ENCODE results near the gene REEP2.

REEP2 gene

DNA sequence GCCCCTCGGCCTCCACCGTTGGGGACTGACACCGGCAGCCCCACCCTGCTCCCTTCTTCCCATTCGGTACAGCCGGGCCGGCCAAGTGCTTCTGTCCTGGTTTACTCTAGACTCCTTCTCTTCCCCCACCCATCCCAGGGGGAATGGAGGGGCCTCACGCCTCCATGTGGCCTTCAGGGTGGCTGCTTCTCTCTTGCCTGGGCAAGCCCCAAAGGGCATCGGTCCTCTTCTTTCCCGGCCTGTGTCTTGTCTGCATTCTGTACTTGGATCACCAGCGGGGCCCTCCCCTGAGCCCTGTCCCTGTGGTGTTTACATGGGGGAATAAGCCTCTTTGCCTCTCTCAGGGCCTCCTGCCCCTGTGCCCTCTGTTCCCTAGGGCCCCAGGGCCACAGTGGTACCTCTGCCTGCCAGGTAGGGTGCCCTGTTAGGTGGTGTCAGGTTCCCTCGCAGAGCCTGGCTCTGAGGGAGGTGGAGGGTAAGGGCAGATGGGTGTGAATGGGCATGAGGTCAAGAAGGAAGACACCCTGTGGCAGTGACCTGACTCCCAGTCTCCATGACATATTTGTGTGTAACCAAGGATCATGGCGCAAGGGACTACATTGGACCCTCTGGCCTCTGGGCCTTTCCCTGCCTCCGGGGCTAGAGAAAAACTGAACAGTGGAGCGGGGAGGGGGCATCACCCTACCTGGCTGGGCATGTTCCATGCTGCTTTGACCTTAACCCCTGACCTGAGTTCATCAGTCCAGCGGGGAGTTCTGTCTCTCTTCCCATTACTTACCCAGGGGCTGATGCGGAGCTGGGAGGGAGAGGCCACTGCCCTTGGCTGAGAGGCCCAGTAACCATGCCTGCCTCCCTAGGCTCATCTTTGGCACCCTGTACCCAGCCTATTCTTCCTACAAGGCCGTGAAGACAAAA lies 1.6 kb downstream of the REEP2 start:
- no peak for TF ChIP-seq POLR2A (IDR thresholded peaks at IDR 0.05; ENCODE audit: low read depth, low read length)
- DNase-seq (ENCODE audit: insufficient read length, low spot score): no peak
- FAIRE-seq: no peak

DNA sequence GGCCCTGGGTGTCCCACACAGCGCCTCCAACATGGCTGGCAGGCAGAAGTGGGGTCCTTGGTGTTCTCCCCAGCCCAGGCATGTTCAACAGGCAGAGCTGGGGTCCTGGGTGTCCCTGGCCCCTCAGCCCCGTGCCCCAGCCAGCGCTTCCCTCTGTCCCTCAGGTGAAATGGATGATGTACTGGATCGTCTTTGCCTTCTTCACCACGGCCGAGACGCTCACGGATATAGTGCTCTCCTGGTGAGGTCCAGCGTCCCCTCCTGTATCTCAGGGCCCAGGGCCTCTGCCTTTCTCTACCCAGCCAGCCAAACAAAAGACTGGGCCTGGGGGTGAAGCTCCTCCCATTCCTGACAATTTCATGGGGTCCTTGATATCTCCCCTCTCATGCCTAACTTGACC lies 2.4 kb downstream of the REEP2 start:
- no peak for DNase-seq (ENCODE audit: insufficient read length, low spot score)
- TF ChIP-seq POLR2A (IDR thresholded peaks at IDR 0.05; ENCODE audit: low read depth, low read length): no peak
- FAIRE-seq: no peak

DNA sequence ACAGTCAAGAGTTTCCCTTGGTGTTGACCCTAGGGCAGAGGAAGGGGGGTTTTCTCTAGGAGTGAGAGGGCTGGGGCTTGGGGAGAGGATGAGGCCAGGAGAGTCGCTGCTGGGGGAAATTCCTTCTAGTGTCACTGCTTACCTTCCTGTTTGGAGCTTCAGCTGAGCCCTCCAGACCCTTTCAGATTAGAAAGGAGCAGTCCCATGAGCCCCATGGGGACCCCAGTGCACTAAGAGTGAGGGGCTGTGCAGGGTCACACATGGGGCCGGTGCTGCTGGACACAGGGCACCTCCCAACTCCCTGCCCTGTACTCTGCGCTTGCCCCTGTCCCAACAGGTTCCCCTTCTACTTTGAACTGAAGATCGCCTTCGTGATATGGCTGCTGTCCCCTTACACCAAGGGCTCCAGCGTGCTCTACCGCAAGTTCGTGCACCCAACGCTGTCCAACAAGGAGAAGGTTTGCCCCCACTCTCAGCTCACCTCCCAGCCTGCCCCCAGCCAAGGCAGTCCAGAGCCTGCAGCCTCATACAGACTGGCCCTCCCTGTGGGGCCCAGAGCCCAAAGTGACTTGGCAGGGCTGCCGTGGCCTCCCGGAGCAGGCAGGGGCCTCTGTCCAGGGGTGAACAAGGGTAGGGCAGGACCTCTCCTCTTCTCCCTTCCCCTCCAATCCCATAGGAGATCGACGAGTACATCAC lies 5.4 kb downstream of the REEP2 start:
- no peak for TF ChIP-seq POLR2A (IDR thresholded peaks at IDR 0.05; ENCODE audit: low read depth, low read length)
- DNase-seq (ENCODE audit: insufficient read length, low spot score) (no peak), FAIRE-seq (no peak)

DNA sequence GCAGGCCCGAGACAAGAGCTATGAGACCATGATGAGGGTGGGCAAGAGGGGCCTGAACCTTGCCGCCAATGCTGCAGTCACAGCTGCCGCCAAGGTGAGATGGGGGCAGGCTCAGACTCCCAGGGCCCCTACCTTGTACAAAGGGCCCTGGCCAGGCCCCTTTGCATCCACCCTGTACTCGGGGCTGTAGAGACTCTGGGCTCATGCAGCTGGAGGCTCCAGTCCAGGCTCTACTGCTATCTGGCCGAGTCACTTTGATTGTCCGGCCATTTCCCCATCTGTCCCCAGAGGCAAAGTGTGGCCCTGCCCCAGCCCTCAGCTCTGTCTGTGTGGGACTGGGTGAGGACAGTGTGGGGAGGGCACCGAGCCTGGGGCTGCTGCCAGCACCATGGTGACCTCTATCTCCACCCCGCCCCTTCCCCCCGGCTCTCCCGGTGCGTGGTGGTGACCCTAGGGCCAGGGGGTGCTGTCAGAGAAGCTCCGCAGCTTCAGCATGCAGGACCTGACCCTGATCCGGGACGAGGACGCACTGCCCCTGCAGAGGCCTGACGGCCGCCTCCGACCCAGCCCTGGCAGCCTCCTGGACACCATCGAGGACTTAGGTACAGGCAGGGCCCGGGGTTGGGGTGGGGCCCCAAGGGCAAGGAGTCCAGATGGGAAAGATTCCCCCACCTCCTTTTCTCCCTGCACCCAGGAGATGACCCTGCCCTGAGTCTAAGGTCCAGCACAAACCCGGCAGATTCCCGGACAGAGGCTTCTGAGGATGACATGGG lies 6.1 kb downstream of the REEP2 start:
- FAIRE-seq (no peak), DNase-seq (ENCODE audit: insufficient read length, low spot score) (no peak)
- no peak for TF ChIP-seq POLR2A (IDR thresholded peaks at IDR 0.05; ENCODE audit: low read depth, low read length)

DNA sequence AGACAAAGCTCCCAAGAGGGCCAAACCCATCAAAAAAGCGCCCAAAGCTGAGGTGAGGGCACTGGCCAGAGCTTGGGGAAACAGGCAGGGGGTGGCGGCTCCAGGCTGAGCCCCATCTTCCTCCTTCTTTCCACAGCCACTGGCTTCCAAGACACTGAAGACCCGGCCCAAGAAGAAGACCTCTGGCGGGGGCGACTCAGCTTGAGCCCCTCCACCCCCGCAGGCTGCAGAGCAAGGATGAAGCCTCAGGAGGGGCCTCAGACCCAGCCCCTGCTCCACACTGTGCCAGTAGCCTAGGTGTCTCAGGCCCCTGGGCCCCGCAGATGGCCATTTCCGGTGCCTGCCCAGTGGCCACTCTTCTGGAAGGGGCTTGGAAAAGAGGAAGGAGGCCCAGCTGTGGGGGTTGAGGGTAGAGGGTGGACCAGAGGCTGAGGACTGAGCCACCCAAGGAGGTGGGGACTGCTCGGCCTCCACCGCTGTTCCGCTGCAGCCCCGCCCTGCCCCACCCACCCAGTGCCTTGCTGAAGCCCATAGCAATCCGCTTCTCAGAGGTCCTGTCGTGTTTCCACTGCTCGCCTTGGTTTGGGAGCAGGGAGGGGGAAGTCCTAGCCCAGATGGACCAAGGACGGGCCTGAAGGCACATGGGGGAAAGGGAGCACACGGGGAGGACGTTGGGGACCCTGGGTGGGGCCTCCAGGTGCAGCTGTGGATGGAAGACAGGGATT lies 6.9 kb downstream of the REEP2 start:
- no peak for TF ChIP-seq POLR2A (IDR thresholded peaks at IDR 0.05; ENCODE audit: low read depth, low read length)
- FAIRE-seq: no peak
- DNase-seq (ENCODE audit: insufficient read length, low spot score): no peak

DNA sequence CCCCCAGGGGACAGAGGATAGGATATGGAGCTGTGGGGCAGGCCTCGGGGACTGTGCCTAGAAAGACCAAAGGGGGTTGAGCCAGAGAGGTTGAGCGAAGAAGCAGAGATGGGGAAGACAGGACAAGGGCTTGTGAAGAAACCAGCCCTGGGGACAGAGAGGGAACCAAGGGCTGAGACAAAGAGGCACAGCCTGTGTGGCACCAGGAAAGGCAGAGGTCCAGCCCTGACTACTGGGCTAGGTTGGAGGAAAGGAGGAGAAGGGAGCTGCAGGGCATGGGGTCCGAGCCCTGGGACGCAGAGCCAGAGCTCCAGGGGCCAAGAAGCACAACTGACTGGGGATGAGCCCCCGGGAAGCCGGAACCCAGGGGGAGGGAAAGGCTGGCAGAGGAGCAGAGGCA lies 9.2 kb downstream of the REEP2 start:
- DNase-seq (ENCODE audit: insufficient read length, low spot score) (no peak), FAIRE-seq (no peak)
- TF ChIP-seq POLR2A (IDR thresholded peaks at IDR 0.05; ENCODE audit: low read depth, low read length): no peak

DNA sequence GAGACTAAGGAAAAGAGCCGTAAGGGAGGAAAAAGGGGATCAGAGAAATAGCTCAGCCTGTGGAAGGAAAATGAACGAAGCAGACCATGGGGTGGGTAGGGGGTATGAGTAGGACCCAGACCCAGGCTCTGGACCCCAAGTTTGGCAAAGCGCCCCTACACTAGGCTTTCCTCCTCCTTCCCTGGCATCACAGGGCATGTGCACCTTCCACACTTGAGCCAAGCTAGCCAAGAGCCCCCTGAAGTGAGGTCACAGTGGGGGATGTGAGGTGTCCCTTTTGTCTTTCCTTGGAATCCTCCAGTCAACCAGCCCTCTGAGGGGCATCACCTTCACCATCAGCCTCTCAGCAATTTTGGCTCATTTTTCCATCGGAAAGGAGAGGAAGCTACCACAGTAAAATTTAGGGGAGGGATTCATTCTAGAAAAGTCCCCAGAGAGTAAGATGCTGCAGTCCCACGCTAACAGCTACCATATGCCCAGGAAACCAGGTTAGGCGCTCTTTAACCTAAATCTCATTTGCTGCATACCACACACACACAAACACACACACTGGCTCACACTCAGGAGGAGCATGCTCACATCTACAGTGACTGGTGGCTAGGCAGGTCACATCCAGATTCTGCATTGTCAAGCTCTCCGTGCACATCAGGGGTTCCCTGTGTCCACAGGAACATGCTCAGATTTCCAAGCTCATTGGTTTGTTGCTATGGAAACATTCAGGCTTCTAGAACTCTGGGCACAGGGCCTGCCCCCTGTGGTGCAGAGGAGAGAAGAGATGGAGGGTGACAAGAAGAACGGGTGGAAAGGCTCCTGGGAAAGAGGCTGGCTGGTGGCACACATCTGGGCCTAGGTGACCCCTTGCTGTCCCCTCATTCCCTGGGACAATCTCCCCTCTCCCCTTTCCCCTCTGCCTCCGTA lies 9.9 kb downstream of the REEP2 start:
- no peak for TF ChIP-seq POLR2A (IDR thresholded peaks at IDR 0.05; ENCODE audit: low read depth, low read length)
- FAIRE-seq (no peak), DNase-seq (ENCODE audit: insufficient read length, low spot score) (peak; percentile 68)

DNA sequence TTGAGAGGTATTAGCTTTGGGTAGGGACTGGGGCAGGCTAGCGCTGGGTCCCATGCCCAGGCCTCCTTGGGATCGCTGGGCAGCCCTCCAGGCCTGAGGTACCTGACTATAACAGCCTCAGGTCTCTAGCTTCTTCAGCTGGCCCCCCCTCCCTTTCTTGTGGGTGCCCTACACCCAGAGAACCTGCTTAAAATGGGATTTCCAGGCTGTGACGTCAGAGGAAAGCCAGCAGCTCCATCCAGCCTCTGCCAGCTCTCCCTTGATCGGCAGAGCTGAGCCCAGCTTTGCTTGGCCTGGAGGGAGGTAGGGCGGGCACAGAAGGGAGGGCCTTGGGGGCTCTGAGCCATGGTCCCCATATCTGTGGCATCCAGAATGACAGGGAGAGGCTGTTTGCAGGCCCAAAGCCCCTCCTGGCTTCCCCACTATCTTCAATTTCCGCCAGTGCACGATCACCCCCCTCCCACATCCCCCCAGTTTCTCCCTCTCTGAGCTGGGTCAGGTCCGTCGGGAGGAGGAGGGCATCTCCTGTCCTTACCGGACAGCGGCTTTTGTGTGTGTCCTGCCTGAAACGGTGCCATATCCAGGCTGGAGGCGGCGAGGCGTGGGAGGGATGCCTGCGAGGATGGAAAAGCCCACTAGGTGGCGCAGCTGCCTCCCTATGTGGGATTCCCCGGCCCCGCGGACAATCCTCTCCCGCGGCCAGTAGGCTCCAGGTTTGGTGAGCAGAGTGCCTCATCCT lies 10.8 kb downstream of the REEP2 start:
- TF ChIP-seq POLR2A (IDR thresholded peaks at IDR 0.05; ENCODE audit: low read depth, low read length): no peak
- FAIRE-seq: no peak
- peak; percentile 92 for DNase-seq (ENCODE audit: insufficient read length, low spot score)

DNA sequence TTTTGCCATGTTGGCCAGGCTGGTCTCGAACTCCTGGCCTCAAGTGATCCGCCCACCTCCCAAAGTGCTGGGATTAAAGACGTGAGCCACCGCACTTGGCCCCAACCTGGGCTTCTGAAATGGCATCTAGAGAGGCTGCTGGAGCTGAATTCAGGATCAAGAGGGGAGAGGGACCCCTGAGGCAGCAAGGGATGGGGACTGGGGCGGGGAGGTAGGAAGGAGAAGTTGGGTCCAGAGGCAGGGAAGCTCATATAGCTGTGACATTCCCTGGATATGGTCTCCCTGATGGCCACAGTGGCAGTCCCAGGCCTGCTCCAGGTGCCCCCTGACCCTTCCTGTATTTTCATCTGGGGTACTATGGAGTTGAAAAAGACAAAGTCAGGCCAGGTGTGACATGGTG lies 12.1 kb downstream of the REEP2 start:
- FAIRE-seq (no peak), DNase-seq (ENCODE audit: insufficient read length, low spot score) (no peak)
- no peak for TF ChIP-seq POLR2A (IDR thresholded peaks at IDR 0.05; ENCODE audit: low read depth, low read length)

DNA sequence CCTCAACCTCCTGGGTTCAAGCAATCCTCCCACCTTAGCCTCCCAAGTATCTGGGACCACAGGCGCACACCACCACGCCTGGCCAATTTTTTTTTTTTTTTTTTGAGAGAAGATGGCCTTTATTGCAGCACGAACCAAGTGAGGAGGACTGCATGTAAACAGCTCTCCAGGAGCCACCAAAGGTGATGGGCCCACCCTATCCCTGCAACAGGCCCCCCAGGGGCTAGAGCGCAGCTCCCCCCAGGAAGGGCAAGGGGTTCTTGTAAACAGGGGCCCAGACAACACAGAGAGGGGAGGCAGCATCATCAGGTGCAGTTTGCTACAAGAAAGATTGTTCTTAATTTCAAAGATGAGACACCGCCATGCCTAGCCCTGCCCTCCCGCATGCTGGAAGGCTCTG lies 13.9 kb downstream of the REEP2 start:
- TF ChIP-seq POLR2A (IDR thresholded peaks at IDR 0.05; ENCODE audit: low read depth, low read length): no peak
- DNase-seq (ENCODE audit: insufficient read length, low spot score) (no peak), FAIRE-seq (no peak)

DNA sequence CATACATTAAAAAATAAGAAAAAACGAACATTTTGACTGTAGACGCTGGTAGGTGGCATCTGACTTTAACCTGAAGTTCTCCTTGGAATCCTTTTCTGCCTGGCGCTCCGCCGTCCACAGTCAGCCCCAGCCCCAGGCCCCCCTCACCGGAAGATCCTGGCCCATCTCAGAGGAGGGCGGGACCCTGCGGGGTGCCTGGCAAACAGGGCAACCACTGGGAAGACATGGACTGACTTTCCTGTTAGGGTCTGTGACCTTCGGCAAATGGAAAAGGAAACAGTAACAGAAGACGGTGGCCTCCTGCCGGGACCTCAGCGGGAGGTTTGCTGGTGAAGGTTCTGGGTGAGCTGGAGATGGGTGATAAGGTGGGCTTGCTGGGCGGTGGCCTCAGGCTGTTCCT lies 14.7 kb downstream of the REEP2 start:
- DNase-seq (ENCODE audit: insufficient read length, low spot score): no peak
- FAIRE-seq: no peak

DNA sequence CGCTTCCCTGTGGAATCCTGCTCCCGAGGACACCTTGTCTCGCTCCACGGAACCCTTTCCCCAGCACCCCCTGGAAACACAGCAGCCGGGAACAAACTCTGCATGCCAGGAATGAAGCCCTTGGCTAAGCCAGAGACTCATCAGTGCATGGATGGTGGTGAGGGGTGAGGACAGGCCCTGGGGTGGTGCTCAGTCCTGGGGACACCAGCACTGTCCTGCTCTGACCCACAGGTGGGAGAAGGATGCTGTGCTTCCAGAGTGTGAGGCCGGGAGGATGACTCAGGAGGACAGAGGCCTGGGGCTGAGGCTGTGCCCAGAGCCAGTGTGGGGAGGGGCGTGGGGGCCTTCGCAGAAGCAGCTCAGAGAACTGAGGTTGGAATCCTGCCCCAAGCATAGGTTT lies 15.3 kb downstream of the REEP2 start:
- TF ChIP-seq POLR2A (IDR thresholded peaks at IDR 0.05; ENCODE audit: low read depth, low read length): no peak
- no peak for DNase-seq (ENCODE audit: insufficient read length, low spot score)
- no peak for FAIRE-seq

More for the DNA sequence above, 14.7 kb downstream of the REEP2 start:
- no peak for TF ChIP-seq POLR2A (IDR thresholded peaks at IDR 0.05; ENCODE audit: low read depth, low read length)
